H1 (cell line): Measurements from ENCODE around the gene NRXN3. TPM values are rescaled to one million over a fixed set of nuclear protein-coding genes. Genes with fewer than 3 reads are reported as not detected.

Experiments
- polyA plus RNA-seq, 7 experiments: library from polyadenylated mRNA; depleted of rRNA in 3 of 7; stranded (reverse) in 5 of 7; unstranded in 2 of 7; fragments of >200 nt in 5 of 7; fragments of 200-250 nt in 2 of 7; gene quantifications; 1 replicate in 5 of 7; 2 replicates in 1 of 7; 4 replicates in 1 of 7; pipeline versions ENCODE4 v1.2.1 to v1.2.3, GENCODE V29; 2011 to 2013; ENCODE audit warnings: missing spikeins in 2 of 7, mixed read lengths in 2 of 7
- small RNA-seq: library from polyadenylated mRNA; stranded (forward); fragments of <200 nt; extraction: miRNeasy Mini kit (QIAGEN cat#:217004); gene quantifications from one replicate; pipeline ENCODE3, GENCODE V24; 2013; ENCODE audit not compliant: insufficient read depth
- total RNA-seq: library from RNA; stranded (reverse); fragmentation: NEBNext Ultra II Directional; extraction: Animal tissue kit (Norgen Biotek cat#: 25700); gene quantifications from 2 replicates; pipeline ENCODE4 v1.2.1, GENCODE V29; 2021

Gene NRXN3
- total and polyA plus RNA-seq, 2 of the 8 experiments (the other 6 are each of a cell fraction or from before 2014, with no cell fraction given): 2.6 to 4.1 TPM

Small RNAs within 50 kb of the gene (small RNA-seq; reads per million reads assigned to genes)
- gene RNA5SP388: 2.6 reads per million, percentile 30 among the genes with 10 or more reads in this experiment
